ENCODE data around the gene CD8B2.

Gene CD8B2

GRCh38 chr2:106516864-106517263, 29.7 kb downstream of the CD8B2 start:
- Histone ChIP-seq H2AFZ (ENCODE audit: low read depth, low read length) (no peak overlapping the region), H3K9me3 (ENCODE audit: insufficient read depth, low read length) (no peaks in the 10 kb centered on the region), H4K20me1 (ENCODE audit: insufficient read depth, low read length) (no peaks in the 10 kb centered on the region), H3K9ac (ENCODE audit: low read length) (no peak overlapping the region), H3K4me3 (ENCODE audit: low read length) (no peak overlapping the region), H3K36me3 (replicated peaks; ENCODE audit: low read depth, low read length) (no peaks in the 10 kb centered on the region), H3K27me3 (ENCODE audit: low read depth, low read length) (no peaks in the 10 kb centered on the region), H3K4me2 (ENCODE audit: low read length) (no peak overlapping the region), H3K27ac (ENCODE audit: low read length) (no peak overlapping the region), H3K4me1 (ENCODE audit: low read length) (no peaks in the 10 kb centered on the region), H3K79me2 (ENCODE audit: low read length) (no peaks in the 10 kb centered on the region)
- no peak for TF ChIP-seq CTCF (IDR thresholded peaks at IDR 0.05; ENCODE audit: low read depth, low read length)
- TF ChIP-seq EZH2phosphoT487 (IDR thresholded peaks at IDR 0.05; ENCODE audit: low read depth) = no peak

- Histone ChIP-seq H4K20me1 (ENCODE audit: insufficient read depth, low read length) (no peaks in the 10 kb centered on the region), H3K4me1 (ENCODE audit: low read length) (no peaks in the 10 kb centered on the region), H3K27me3 (ENCODE audit: low read depth, low read length) (no peaks in the 10 kb centered on the region), H3K4me2 (ENCODE audit: low read length) (no peak overlapping the region), H2AFZ (ENCODE audit: low read depth, low read length) (no peak overlapping the region), H3K79me2 (ENCODE audit: low read length) (no peaks in the 10 kb centered on the region), H3K27ac (ENCODE audit: low read length) (no peak overlapping the region), H3K4me3 (ENCODE audit: low read length) (no peak overlapping the region), H3K9me3 (ENCODE audit: insufficient read depth, low read length) (no peaks in the 10 kb centered on the region), H3K9ac (ENCODE audit: low read length) (no peak overlapping the region), H3K36me3 (replicated peaks; ENCODE audit: low read depth, low read length) (no peaks in the 10 kb centered on the region)
- TF ChIP-seq CTCF (IDR thresholded peaks at IDR 0.05; ENCODE audit: low read depth, low read length) = no peak
- no peak for TF ChIP-seq EZH2phosphoT487 (IDR thresholded peaks at IDR 0.05; ENCODE audit: low read depth)
These were observed 30.2 kb downstream of the CD8B2 start for GRCh38 chr2:106517329-106517728.

- H4K20me1 ChIP-seq (ENCODE audit: insufficient read depth, low read length) = no peaks in the 10 kb centered on the region
- H3K4me1 ChIP-seq (ENCODE audit: low read length) = no peaks in the 10 kb centered on the region
- H3K79me2 ChIP-seq (ENCODE audit: low read length) = no peaks in the 10 kb centered on the region
- no peak overlapping the region for H3K4me2 ChIP-seq (ENCODE audit: low read length)
- H3K9me3 ChIP-seq (ENCODE audit: insufficient read depth, low read length) = no peaks in the 10 kb centered on the region
- H3K4me3 ChIP-seq (ENCODE audit: low read length) = no peak overlapping the region
- H3K9ac ChIP-seq (ENCODE audit: low read length) = no peak overlapping the region
- no peaks in the 10 kb centered on the region for H3K27me3 ChIP-seq (ENCODE audit: low read depth, low read length)
- no peak overlapping the region for H3K27ac ChIP-seq (ENCODE audit: low read length)
- no peak overlapping the region for H2AFZ ChIP-seq (ENCODE audit: low read depth, low read length)
- H3K36me3 ChIP-seq (replicated peaks; ENCODE audit: low read depth, low read length) = no peaks in the 10 kb centered on the region
- TF ChIP-seq EZH2phosphoT487 (IDR thresholded peaks at IDR 0.05; ENCODE audit: low read depth) = no peak
- TF ChIP-seq CTCF (IDR thresholded peaks at IDR 0.05; ENCODE audit: low read depth, low read length) = no peak
These were observed 32.6 kb downstream of the CD8B2 start for GRCh38 chr2:106519767-106520166.

- no peaks in the 10 kb centered on the region for H4K20me1 ChIP-seq (ENCODE audit: insufficient read depth, low read length)
- no peaks in the 10 kb centered on the region for H3K79me2 ChIP-seq (ENCODE audit: low read length)
- no peak overlapping the region for H3K9ac ChIP-seq (ENCODE audit: low read length)
- no peak overlapping the region for H3K4me2 ChIP-seq (ENCODE audit: low read length)
- H3K27me3 ChIP-seq (ENCODE audit: low read depth, low read length) = no peaks in the 10 kb centered on the region
- TF ChIP-seq EZH2phosphoT487 (IDR thresholded peaks at IDR 0.05; ENCODE audit: low read depth) (no peak), CTCF (IDR thresholded peaks at IDR 0.05; ENCODE audit: low read depth, low read length) (no peak)
- H3K27ac ChIP-seq (ENCODE audit: low read length) = no peak overlapping the region
- H3K4me3 ChIP-seq (ENCODE audit: low read length) = no peak overlapping the region
- no peak overlapping the region for H2AFZ ChIP-seq (ENCODE audit: low read depth, low read length)
- no peaks in the 10 kb centered on the region for H3K4me1 ChIP-seq (ENCODE audit: low read length)
- H3K36me3 ChIP-seq (replicated peaks; ENCODE audit: low read depth, low read length) = no peaks in the 10 kb centered on the region
- H3K9me3 ChIP-seq (ENCODE audit: insufficient read depth, low read length) = no peaks in the 10 kb centered on the region
These were observed 33.9 kb downstream of the CD8B2 start for GRCh38 chr2:106521016-106521415.

Measured in OCI-LY3 (cell line).